Motor neuron (in vitro differentiated cells): ENCODE results near the gene GGPS1. TPM values are rescaled to one million over a fixed set of nuclear protein-coding genes. Genes with fewer than 3 reads are reported as not detected.
A peak's percentile ranks its signal among the peaks of the same experiment; 100 is the strongest.

Experiments
- ATAC-seq, 8 experiments: fragments of 200-7000 bp; cut with Tn5 transposase; replicated peaks in 6 of 8; 2 replicates each; pipeline ENCODE4 v1.8.0; 2021; ENCODE audit warnings: mild to moderate bottlenecking in 8 of 8, moderate library complexity in 8 of 8
- H3K27ac ChIP-seq, 2 donors: fragments of 250-450 bp; sonication (Bioruptor Pico); 2 replicates each; pipeline ENCODE4 v1.9.0; 2021; ENCODE audit warnings: antibody characterized with exemption in 2 of 2, mild to moderate bottlenecking in 2 of 2, moderate library complexity in 1 of 2
- H3K4me1 ChIP-seq, 2 donors: fragments of 250-450 bp; sonication (Bioruptor Pico); replicated peaks in 1 of 2; 2 replicates each; pipeline ENCODE4 v1.6.1; 2021; ENCODE audit warnings: antibody characterized with exemption in 2 of 2, mild to moderate bottlenecking in 2 of 2, moderate library complexity in 1 of 2
- H3K4me3 ChIP-seq, 5 donors: fragments of 250-450 bp; sonication (Bioruptor Pico); 2 replicates each; pipeline ENCODE4 v1.9.0; 2021; ENCODE audit warnings: antibody characterized with exemption in 5 of 5, mild to moderate bottlenecking in 5 of 5, moderate library complexity in 4 of 5
- WGBS, 10 experiments: fragments of 450-650 bp; shearing (Covaris generic); methylation state at CpG; one replicate each; pipeline ENCODE4 v1.0.0; 2022; 5-methylcytosine and 5-hydroxymethylcytosine counted together
- in situ Hi-C, 9 experiments: fragments of 400-800 bp; cut with MboI; loops; one replicate each; pipeline ENCODE4 v1.15.0; 2021; ENCODE audit warnings: low sequenced_read_pairs in 9 of 9, low pct_unique_long_range_greater_than_20kb in 2 of 9; ENCODE audit not compliant: unreplicated experiment in 9 of 9
- total RNA-seq, 8 experiments: library from RNA; unstranded; fragments of 300-600 nt; gene quantifications; 2 replicates each; pipeline versions ENCODE4 v1.2.3 to v1.2.4, GENCODE V29; 2022

Gene GGPS1
- total RNA-seq, 8 experiments from 2014 or later, result 25.9 to 52.5 (median 47.1) TPM

DNA sequence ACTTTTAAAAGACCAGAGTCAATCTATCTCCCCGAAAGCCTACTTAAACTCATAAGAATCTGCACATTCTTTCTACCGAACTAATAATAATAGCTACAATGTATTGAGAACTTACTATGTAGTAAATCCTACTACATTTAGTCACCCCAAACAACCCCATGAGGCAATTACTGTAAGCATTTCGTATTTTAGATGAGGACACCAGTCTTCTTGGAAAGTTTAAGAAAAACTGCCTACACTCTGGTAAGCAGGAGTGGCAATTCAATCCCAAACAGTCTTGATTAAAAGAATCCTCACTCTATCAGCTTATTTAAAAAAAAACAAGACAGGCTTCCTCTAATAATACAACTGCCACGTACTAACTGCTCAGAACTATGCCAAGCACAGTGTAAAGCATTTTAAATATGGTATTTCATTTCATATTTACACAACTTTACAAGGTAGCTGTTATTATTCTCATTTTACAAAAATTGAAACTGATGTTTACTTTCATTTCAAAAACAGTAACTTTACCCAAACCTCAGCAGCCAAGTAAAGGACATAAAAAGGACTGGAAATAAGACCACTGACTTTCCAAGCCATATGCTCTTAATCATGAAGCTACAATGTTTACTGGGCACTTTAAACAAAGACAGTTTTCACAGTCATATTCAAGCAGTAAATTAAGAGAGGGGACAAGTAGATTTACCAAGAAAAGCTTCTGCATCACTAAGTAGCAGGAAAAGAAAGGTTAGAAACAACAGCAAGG, 14.3 kb upstream of the GGPS1 start:
- H3K4me1 ChIP-seq, result peaks cover 0 to 6% of the 10 kb centered on the region in 2 donors
- H3K27ac ChIP-seq, result no peak overlapping the region
- ATAC-seq, result no peak
- in situ Hi-C loops, result no loop called here
- WGBS, 10 experiments, result 29 to 97% (median 84%) methylated on average over 1 to 4 of the region's 4 CpGs
- no peak overlapping the region for H3K4me3 ChIP-seq

DNA sequence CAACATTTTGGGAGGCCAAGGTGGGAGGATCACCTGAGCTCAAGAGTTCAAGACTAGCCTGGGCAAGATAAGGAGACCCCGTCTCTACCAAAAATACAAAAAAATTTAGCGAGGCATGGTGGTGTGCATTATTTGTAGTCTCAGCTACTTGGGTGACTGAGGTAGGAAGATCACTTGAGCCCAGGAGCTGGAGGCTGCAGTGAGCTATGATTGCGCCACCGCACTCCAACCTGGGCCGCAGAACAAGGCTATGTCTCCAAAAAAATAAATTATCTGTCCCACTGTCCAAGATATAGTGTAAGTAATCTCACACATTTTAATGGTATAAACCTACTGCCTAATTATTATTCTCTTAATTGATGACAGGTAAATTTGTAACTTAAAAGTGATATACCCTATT, 13.2 kb upstream of the GGPS1 start:
- WGBS, 10 experiments, result 82 to 100% (median 96%) methylated on average over 1 to 5 of the region's 5 CpGs; no CpG with 5 or more reads in 1 of the 10 experiments
- in situ Hi-C loops, result no loop called here
- peaks cover 0 to 6% of the 10 kb centered on the region in 2 donors for H3K4me1 ChIP-seq
- no peak overlapping the region for H3K4me3 ChIP-seq
- ATAC-seq, result no peak
- no peak overlapping the region for H3K27ac ChIP-seq

DNA sequence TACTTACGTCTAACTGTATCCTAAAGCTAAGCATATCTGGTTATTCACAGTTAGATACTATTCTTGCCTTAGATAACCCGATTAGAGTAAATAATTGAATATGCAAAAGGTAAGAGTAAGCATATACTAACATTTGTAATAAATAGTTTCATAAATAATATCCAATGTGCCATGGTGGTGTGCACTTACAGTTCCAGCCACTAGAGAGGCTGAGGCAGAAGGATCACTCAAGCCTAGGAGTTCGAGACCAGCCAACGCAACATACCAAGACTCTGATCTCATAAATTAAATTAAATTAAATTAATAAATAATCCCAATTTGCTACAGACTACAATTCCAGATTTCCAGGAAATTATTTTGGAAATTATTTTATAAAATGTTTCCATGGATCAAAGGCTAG, 12.6 kb upstream of the GGPS1 start:
- H3K4me1 ChIP-seq, result peaks cover 0 to 6% of the 10 kb centered on the region in 2 donors
- H3K27ac ChIP-seq, result no peak overlapping the region
- ATAC-seq, result no peak
- no peak overlapping the region for H3K4me3 ChIP-seq
- WGBS, 10 experiments, result 87 to 100% (median 98%) methylated on average over 2 to 4 of the region's 4 CpGs; no CpG with 5 or more reads in 1 of the 10 experiments
- in situ Hi-C loops, result no loop called here

DNA sequence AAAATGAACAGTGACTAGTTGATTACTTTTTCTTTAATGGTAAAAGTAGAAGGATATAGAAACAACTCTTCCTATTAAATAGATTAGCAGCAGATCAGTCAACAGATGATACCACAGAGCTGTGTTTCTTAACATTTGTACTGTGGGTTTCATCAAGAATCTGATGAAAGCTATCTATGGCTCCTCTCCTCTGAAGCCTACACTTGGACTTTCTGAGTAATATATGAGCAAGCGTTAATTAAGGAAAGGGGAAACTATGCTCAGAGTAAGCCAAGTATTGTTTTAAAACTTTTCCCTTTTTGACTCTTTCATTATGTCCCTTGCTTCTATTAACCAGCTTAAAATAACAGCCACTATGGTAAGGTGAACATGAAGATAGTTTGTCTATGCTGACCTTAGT, 11.2 kb upstream of the GGPS1 start:
- no peak overlapping the region for H3K27ac ChIP-seq
- ATAC-seq, result no peak
- 10 to 100% (median 92%) methylated on average over 1 of the region's 1 CpG for WGBS, 10 experiments
- no peak overlapping the region for H3K4me3 ChIP-seq
- peaks cover 0 to 6% of the 10 kb centered on the region in 2 donors for H3K4me1 ChIP-seq
- in situ Hi-C loops, result no loop called here

DNA sequence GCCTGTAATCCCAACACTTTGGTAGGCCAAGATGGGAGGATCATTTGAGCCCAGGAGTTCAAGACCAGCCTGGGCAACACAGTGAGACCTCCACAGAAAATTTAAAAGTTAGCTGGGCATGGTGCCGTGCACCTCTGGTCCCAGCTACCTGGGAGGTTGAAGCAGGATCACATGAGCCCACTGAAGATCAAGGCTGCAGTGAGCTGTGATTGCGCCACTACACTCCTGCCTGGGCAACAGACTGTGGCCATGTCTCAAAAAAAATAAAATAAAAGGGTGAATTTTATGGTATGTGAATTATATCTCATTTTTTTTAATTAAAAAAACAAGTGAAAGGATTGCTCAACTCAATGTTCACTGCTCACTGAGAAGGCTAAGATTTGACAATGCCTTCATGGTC, 9.1 kb upstream of the GGPS1 start:
- in situ Hi-C loops, result no loop called here
- Histone ChIP-seq H3K4me3 (no peak overlapping the region), H3K4me1 (peaks cover 0 to 2% of the 10 kb centered on the region in 2 donors), H3K27ac (no peak overlapping the region)
- ATAC-seq, result no peak
- WGBS, 10 experiments, result 83 to 100% (median 100%) methylated on average over 1 to 2 of the region's 2 CpGs; no CpG with 5 or more reads in 5 of the 10 experiments

DNA sequence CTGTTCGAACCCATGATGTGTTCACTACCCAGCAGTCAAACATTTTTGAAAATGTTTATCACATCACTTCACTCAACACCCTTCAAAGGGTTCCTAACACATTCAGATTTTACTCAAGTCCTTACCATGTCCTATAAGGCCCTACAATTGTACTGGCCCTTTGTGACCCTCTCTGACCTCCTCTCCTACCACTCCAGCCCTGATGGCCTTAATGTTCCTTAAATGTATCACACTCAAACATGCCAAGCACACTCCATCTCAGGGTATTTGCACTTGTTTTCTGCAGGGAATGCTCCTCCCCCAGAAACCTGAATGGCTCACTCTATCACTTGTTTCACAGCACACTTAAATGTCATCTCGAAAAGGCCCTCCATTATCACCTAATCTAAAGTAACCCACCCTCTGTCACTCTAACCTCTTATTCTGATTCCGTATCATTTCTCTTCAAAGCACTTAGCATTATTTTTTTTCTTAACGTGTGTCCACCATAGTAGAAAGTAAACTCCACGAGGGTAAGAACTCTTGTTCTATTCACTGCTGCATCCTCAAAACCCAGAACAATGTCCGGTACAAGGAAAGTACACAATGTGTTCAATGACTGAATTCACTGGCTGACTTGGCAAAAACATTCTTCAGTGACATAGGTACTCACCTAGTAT, 7.7 kb upstream of the GGPS1 start:
- peaks cover 3 to 8% of the 10 kb centered on the region in 2 donors for H3K4me1 ChIP-seq
- ATAC-seq, result no peak
- in situ Hi-C loops, result no loop called here
- H3K27ac ChIP-seq, result no peak overlapping the region
- 66 to 100% (median 90%) methylated on average over 2 to 6 of the region's 6 CpGs for WGBS, 10 experiments
- no peak overlapping the region for H3K4me3 ChIP-seq

DNA sequence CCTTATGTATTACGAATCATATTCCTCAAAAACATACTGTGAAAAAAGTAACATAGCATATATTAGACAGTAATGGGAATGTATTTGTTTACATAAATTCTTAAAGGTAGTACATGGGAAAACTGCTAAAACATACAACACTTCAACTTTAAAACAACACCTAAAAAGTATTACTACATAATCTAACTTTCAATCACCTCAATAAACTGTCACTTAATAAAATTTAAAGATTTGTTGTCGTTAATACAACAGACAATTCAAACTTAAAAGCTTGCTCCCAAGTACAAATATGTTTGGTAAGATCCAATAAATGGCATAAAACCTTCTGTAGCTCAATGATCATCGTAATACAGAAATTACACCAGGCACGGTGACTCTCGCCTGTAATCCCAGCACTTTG, 4.1 kb upstream of the GGPS1 start:
- 75 to 100% (median 94%) methylated on average over 1 to 5 of the region's 5 CpGs for WGBS, 10 experiments
- no peak overlapping the region for H3K4me3 ChIP-seq
- in situ Hi-C loops, result no loop called here

DNA sequence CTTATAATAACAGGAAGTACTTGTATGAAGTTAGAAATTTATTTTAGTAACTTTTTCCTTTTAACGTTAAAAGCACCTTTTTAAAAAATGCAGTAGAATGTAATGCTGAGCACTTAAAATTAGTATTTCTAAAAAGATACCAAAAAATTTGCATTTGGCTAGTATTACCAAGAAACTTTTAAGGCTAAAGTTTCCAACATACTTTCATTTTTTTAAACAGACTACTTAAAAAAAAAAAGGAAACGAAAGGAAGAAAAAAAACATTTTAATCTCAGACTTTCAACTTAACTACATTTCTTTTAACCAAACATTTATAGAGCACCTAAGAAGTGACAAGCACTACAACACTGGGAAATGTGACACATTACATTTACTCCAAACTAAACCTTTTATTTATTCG, 3.2 kb upstream of the GGPS1 start:
- no peak overlapping the region for H3K27ac ChIP-seq
- WGBS, 10 experiments, result 4 to 100% (median 47%) methylated on average over 1 to 3 of the region's 3 CpGs
- H3K4me3 ChIP-seq, result peak overlapping the region in 2 of 5 donors; percentile 82 to 98
- in situ Hi-C loops, result no loop called here
- no peak for ATAC-seq
- H3K4me1 ChIP-seq, result peaks cover 3 to 14% of the 10 kb centered on the region in 2 donors

More for the DNA sequence above, 4.1 kb upstream of the GGPS1 start:
- no peak for ATAC-seq
- H3K27ac ChIP-seq, result no peak overlapping the region
- peaks cover 3 to 14% of the 10 kb centered on the region in 2 donors for H3K4me1 ChIP-seq

DNA sequence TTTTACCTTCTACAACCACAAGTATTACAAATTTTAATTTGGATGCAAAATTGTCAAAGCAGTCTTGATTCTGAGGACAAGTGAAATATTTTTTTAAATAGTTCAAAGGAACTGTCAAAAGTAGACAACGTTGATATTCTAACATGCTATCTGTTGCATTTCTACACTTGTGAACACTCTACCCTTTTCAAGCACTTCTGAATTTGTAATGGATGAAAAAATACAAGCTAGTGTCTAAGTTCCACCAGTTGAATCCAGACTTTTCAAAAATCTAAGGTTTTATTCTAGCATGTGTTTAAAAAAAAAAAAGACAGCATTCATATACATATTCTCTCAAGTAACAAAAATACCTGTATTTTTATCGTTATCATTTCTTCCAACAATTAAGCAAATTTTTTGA, 2.5 kb upstream of the GGPS1 start:
- in situ Hi-C loops, result no loop called here
- no peak for ATAC-seq
- 3 to 40% (median 27%) methylated on average over 1 to 2 of the region's 2 CpGs for WGBS, 10 experiments
- H3K4me3 ChIP-seq, result peak overlapping the region; percentile 82 to 98 (median 98)
- H3K27ac ChIP-seq, result no peak overlapping the region
- peaks cover 3 to 14% of the 10 kb centered on the region in 2 donors for H3K4me1 ChIP-seq

DNA sequence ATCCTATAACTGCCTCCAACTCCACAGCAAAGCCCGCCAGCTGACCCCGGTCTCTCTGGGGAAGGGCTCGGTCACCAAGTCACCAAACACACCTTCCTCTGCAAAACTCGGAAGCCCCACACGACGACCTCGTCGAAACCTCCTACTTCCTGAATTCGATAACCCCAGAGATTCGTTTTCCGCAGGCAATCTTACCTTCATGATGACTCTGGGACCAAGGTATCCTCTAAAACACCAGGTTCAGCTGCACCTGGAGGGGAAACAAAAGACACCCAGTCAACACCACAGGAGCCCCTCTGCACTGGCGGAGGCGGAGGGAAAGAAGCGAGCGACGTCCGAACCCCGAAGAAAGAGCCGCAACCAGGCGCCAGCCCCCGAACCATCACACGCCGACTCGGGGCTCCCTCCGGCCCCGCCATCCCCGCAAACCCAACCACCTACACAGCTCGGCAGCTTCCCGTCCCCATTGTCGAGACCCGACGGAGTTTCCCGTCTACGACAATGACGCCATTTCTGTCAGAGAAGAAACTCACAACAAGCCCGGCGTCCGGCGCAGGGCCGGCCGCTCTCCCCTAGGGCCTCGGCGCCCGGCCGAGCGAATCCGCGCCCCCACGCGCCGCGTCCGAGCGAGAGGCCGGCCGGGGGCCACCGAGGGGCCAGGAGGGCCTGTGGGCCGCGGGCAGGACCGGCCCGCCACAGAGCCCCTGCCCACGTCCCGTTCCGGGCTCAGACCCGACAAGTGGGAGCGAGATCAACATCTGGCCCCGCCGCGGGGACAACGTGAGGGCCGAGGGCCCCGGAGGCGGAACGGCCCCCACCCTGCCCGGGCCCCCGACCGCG, 1.4 kb upstream of the GGPS1 start:
- 0 to 5% (median 1%) methylated on average over 2 to 18 of the region's 78 CpGs; no CpG with 5 or more reads in 3 of the 10 experiments for WGBS, 10 experiments
- H3K27ac ChIP-seq, result peak overlapping the region; percentile 94 to 96
- peak in 7 of 8 experiments; percentile 0 to 17 (median 3) for ATAC-seq
- H3K4me3 ChIP-seq, result peak overlapping the region; percentile 82 to 98 (median 98)
- peaks cover 12 to 25% of the 10 kb centered on the region in 2 donors for H3K4me1 ChIP-seq
- in situ Hi-C loops, result no loop called here

DNA sequence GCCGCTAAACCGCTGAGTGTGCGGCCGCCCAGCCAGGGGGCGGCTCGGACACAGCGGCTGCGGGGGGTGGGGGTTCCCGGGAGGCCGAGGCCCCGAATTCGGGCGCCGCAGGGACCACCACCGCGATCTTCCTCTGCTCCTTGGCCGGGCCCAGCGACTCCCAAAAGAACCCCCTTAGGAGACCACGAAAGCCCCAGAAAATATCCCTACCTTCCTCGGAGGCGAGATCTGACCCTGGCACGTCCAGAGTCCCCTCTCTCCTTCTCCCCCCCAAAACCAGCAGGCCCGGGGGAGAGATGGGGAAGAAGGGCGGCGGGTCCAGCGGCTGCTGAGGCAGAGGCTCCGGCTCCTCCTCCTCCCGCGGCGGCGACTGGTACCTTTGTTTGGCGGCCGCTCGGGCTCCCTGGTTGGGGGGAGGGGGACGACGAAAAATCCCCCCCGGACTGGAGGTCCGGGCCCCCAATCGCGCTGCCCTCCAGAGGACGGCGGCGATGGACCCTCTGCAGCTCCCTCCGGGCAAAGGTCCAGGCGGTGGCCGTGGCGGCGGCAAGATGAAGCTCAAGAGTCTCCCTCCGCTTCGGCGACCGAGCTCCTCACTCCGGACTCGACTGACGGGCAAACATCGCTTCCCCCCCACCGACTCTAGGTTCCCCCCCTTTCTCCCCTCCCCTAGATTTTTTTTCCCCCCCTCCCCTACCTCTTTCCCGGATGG, 655 bp upstream of the GGPS1 start, which contains the start of gene ARID4B:
TSS of gene ARID4B (minus strand) at position 621 of the 712 bp plus-strand sequence. CDS start 1,260 bp downstream, outside the sequence.
- in situ Hi-C loops, result no loop called here
- ATAC-seq, result peak; percentile 10 to 30 (median 16)
- WGBS, 10 experiments, result 0 to 8% (median 0%) methylated on average over 1 to 11 of the region's 58 CpGs; no CpG with 5 or more reads in 5 of the 10 experiments

DNA sequence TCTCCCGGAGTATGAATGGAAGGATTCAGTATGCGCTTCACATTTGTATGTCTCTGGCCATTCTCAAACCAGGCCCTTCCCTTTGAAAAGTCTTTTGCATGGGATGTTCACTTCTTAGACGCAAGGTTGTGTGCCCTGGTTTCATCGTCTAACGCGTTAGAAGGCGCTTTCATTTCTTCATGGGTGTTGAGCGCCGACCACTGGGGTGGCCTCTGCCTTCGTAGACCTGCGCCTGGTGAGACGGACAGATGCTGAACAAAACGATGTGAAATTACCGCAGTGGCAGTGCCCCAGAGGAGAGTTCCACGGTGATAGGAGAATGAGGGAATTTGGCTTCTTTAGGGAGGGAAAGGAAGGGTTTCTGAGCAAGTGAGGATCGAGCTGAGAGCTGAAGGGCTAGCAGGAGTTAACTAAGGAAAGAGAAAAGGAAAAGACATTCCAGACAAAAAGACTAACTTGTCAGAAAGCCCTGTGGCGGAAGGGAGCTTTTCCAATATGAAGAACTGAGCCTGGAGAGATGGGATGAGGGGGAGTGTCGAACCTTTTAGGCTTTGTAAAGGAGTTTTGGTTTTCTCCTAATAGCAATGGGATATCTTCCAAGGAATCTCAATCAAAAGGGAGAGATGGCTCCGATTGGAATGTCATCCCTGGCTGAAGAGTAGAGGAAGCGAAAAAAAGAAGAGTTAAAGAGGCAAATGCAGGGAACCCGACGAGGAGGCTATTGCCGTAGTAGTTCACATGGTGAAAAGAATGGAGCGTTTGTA, 951 bp downstream of the GGPS1 start:
- 0 to 4% (median 1%) methylated on average over 7 to 21 of the region's 24 CpGs for WGBS, 10 experiments
- Histone ChIP-seq H3K4me1 (peaks cover 16 to 32% of the 10 kb centered on the region in 2 donors), H3K27ac (peak overlapping the region; percentile 94 to 97), H3K4me3 (peak overlapping the region; percentile 60 to 82 (median 63))
- peak; percentile 4 to 9 (median 6) for ATAC-seq
- in situ Hi-C loops, result no loop called here

More for the DNA sequence above, 655 bp upstream of the GGPS1 start, which contains the start of gene ARID4B:
- Histone ChIP-seq H3K4me1 (peaks cover 16 to 32% of the 10 kb centered on the region in 2 donors), H3K4me3 (peak within 1 kb of the TSS; percentile 82 to 98 (median 98)), H3K27ac (peak within 1 kb of the TSS; percentile 94 to 97)
